GM23338 (cell line): ENCODE data around the gene YTHDF2. TPM values are rescaled to one million over a fixed set of nuclear protein-coding genes. Genes with fewer than 3 reads are reported as not detected.

ENCODE experiments used
- ATAC-seq: fragments of 200-7000 bp; cut with Tn5 transposase; 3 replicates; pipeline ENCODE4 v1.9.1; 2020
- DNase-seq: peaks from one replicate; pipeline ENCODE4 v3.0.0-alpha.2; 2015; ENCODE audit warnings: low spot score
- H2AFZ ChIP-seq: fragments of 200-600 bp; sonication (generic); 2 replicates; pipeline ENCODE4 v1.8.0; 2016; ENCODE audit warnings: antibody characterized with exemption, mild to moderate bottlenecking, moderate library complexity
- H3F3A ChIP-seq: fragments of 200-600 bp; sonication (generic); replicated peaks from 2 replicates; pipeline ENCODE4 v1.8.0; 2017; ENCODE audit warnings: antibody characterized with exemption, mixed run types, low read depth
- H3K27ac ChIP-seq: fragments of 200-600 bp; sonication (generic); 2 replicates; pipeline ENCODE4 v1.6.1; 2016; ENCODE audit warnings: low read depth
- H3K27me3 ChIP-seq: fragments of 200-600 bp; sonication (generic); 2 replicates; pipeline ENCODE4 v1.8.0; 2016; ENCODE audit warnings: mild to moderate bottlenecking, mixed run types, moderate library complexity; ENCODE audit not compliant: insufficient read depth
- H3K36me3 ChIP-seq: fragments of 200-600 bp; sonication (generic); 2 replicates; pipeline ENCODE4 v1.8.0; 2016; ENCODE audit warnings: mild to moderate bottlenecking; ENCODE audit not compliant: insufficient read depth
- H3K4me1 ChIP-seq: fragments of 200-600 bp; sonication (generic); 2 replicates; pipeline ENCODE4 v1.8.0; 2016; ENCODE audit warnings: mild to moderate bottlenecking, moderate library complexity; ENCODE audit not compliant: insufficient read depth
- H3K4me2 ChIP-seq: fragments of 200-600 bp; sonication (generic); 2 replicates; pipeline ENCODE4 v1.7.1; 2017; ENCODE audit warnings: mixed run types
- H3K4me3 ChIP-seq: fragments of 200-600 bp; sonication (generic); 2 replicates; pipeline ENCODE4 v1.6.1; 2016; ENCODE audit warnings: mixed run types
- H3K79me2 ChIP-seq: fragments of 200-600 bp; sonication (generic); replicated peaks from 2 replicates; pipeline ENCODE4 v1.8.0; 2017; ENCODE audit warnings: mild to moderate bottlenecking; ENCODE audit not compliant: insufficient read depth
- H3K9me2 ChIP-seq: fragments of 200-600 bp; sonication (generic); 2 replicates; pipeline ENCODE4 v1.8.0; 2017; ENCODE audit not compliant: insufficient read depth
- H4K20me1 ChIP-seq: fragments of 200-600 bp; sonication (generic); replicated peaks from 2 replicates; pipeline ENCODE4 v1.8.0; 2017; ENCODE audit warnings: mild to moderate bottlenecking; ENCODE audit not compliant: insufficient read depth
- H3K27ac Mint-ChIP-seq: 2 replicates; pipeline ENCODE4 v1.8.0; 2020; ENCODE audit warnings: inconsistent platforms, mild to moderate bottlenecking, moderate library complexity, mixed read lengths
- H3K27me3 Mint-ChIP-seq: 3 replicates; pipeline ENCODE4 v1.8.0; 2022; ENCODE audit warnings: low read depth, mild to moderate bottlenecking, moderate library complexity, mixed read lengths, inconsistent platforms; ENCODE audit not compliant: insufficient read depth, poor library complexity
- H3K36me3 Mint-ChIP-seq: 3 replicates; pipeline ENCODE4 v1.8.0; 2021; ENCODE audit warnings: low read depth, mild to moderate bottlenecking, inconsistent platforms, moderate library complexity, mixed read lengths
- H3K4me1 Mint-ChIP-seq: 3 replicates; pipeline ENCODE4 v1.8.0; 2020; ENCODE audit warnings: mild to moderate bottlenecking, inconsistent platforms, mixed read lengths
- H3K4me3 Mint-ChIP-seq: 3 replicates; pipeline ENCODE4 v1.8.0; 2021; ENCODE audit warnings: moderate library complexity, mild to moderate bottlenecking, inconsistent platforms, mixed read lengths
- H3K9me3 Mint-ChIP-seq: 3 replicates; pipeline ENCODE4 v1.8.0; 2020; ENCODE audit warnings: moderate library complexity, mild to moderate bottlenecking, inconsistent platforms, mixed read lengths
- CREB1 ChIP-seq: fragments of 250-450 bp; sonication (Bioruptor Pico); IDR thresholded peaks from 2 replicates; pipeline ENCODE4 v1.5.0; 2020; ENCODE audit warnings: low read depth, mild to moderate bottlenecking, moderate library complexity
- EZH2 ChIP-seq: fragments of 200-600 bp; sonication (generic); IDR thresholded peaks from one replicate; pipeline ENCODE4 v1.8.0; 2017; ENCODE audit warnings: antibody characterized with exemption, mild to moderate bottlenecking, low read depth; ENCODE audit not compliant: unreplicated experiment
- EZH2phosphoT487 ChIP-seq: fragments of 200-600 bp; sonication (generic); IDR thresholded peaks from one replicate; pipeline ENCODE4 v1.8.1; 2018; ENCODE audit warnings: antibody characterized with exemption; ENCODE audit not compliant: unreplicated experiment
- JUNB ChIP-seq: IDR thresholded peaks from one replicate; pipeline ENCODE4 v1.6.1; 2016; ENCODE audit warnings: antibody characterized with exemption; ENCODE audit not compliant: unreplicated experiment
- NANOG ChIP-seq: IDR thresholded peaks from 2 replicates; pipeline ENCODE4 v1.6.1; 2016; ENCODE audit warnings: antibody characterized with exemption, borderline replicate concordance
- POLR2AphosphoS5 ChIP-seq: IDR thresholded peaks from 2 replicates; pipeline ENCODE4 v1.6.1; 2016; ENCODE audit warnings: antibody characterized with exemption, low read depth
- STAT1 ChIP-seq: IDR thresholded peaks from one replicate; pipeline ENCODE4 v1.6.1; 2016; ENCODE audit warnings: antibody characterized with exemption; ENCODE audit not compliant: unreplicated experiment
- ZNF114 ChIP-seq: fragments of 250-450 bp; sonication (Bioruptor Pico); IDR thresholded peaks from 2 replicates; pipeline ENCODE4 v1.5.0; 2020; ENCODE audit warnings: mild to moderate bottlenecking, moderate library complexity
- ZNF331 ChIP-seq: fragments of 250-450 bp; sonication (Bioruptor Pico); IDR thresholded peaks from 2 replicates; pipeline ENCODE4 v1.5.0; 2020; ENCODE audit warnings: low read depth, mild to moderate bottlenecking, moderate library complexity
- polyA plus RNA-seq: library from polyadenylated mRNA; unstranded; fragments of >200 nt; fragmentation: Nextera tagmentation; extraction: Ambion mirVana; gene quantifications from 2 replicates; pipeline ENCODE4 v1.2.1, GENCODE V29; 2016
- total RNA-seq: library from RNA; depleted of rRNA; stranded (reverse); fragments of >200 nt; shearing (Covaris generic); gene quantifications from 2 replicates; pipeline ENCODE4 v1.2.3, GENCODE V29; 2014
- TF ChIP-seq, protein P1 (sequence below): IDR thresholded peaks from 2 replicates; pipeline ENCODE4 v1.6.1; 2016; ENCODE audit warnings: antibody characterized with exemption
- TF ChIP-seq, protein P2 (sequence below): fragments of 250-450 bp; sonication (Bioruptor Pico); IDR thresholded peaks from 2 replicates; pipeline ENCODE4 v1.5.0; 2020; ENCODE audit warnings: mild to moderate bottlenecking, moderate library complexity
- TF ChIP-seq, protein P3 (sequence below): IDR thresholded peaks from one replicate; pipeline ENCODE4 v1.6.1; 2018; ENCODE audit warnings: antibody characterized with exemption; ENCODE audit not compliant: unreplicated experiment
- TF ChIP-seq, protein P4 (sequence below), 2 experiments: fragments of 200-600 bp in 1 of 2; sonication (generic) in 1 of 2; conservative IDR thresholded peaks; 2 replicates each; pipeline versions ENCODE4 v1.5.1 to v1.6.1; 2016 to 2017; ENCODE audit warnings: antibody characterized with exemption in 2 of 2, low read depth in 2 of 2, mild to moderate bottlenecking in 2 of 2, moderate library complexity in 1 of 2

Gene YTHDF2
- total and polyA plus RNA-seq, 2 experiments from 2014 or later = 130 to 169 TPM

DNA sequence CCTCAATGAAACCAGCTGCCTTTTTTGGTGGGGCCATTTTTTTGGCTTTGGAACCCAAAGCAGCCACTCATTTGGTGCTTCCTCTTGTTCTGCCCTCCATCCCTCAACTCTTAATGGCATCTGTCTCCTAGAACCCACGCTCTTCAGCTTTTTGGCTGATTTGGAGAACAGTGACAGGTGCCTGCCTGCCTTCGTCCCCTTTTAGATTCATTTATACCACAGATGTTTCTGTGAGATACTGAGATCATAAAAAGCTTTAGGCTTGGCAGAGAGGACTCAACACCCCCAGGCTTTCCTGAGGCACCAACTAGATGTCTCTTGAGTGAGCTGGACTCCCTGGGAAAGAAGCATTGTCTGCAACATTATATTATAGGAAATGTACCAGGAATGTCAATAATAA lies 20.4 kb upstream of the YTHDF2 start (continued):
- TF ChIP-seq JUNB = no peak

DNA sequence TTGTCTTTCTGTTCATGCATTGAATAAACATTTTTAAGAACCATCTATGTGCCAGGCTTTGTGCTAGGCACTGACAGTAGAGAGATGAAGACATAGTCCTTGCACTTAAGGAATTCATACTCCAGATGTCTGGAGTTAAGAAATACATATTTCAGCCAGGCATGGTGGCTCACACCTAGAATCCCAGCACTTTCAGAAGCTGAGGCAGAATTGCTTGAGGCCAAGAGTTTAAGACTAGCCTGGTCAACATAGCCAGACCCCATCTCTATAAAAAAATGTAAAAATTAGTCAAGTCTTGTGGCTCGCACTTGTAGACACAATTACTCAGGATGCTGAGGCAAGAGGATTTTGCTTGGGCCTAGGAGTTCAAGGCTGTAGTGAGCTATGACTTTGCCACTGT lies 18.6 kb upstream of the YTHDF2 start:
- Histone ChIP-seq H3K4me3 (no peak overlapping the region), H3K36me3 (peaks cover 4% of the 10 kb centered on the region), H3K27ac (no peak overlapping the region), H3F3A (peaks cover 17% of the 10 kb centered on the region; the same call in 1 of the 2 replicates), H3K9me2 (no peaks in the 10 kb centered on the region), H2AFZ (no peak overlapping the region), H3K4me1 (0 out of 2 replicates have a peak, but pooled peaks cover 5% of the 10 kb centered on the region), H4K20me1 (no peaks in the 10 kb centered on the region), H3K79me2 (no peaks in the 10 kb centered on the region), H3K27me3 (no peaks in the 10 kb centered on the region), H3K4me2 (no peak overlapping the region)
- Mint-ChIP-seq H3K4me3 (no peak overlapping the region), H3K9me3 (peaks cover 4% of the 10 kb centered on the region; the same call in 1 of the 3 replicates), H3K27ac (no peak overlapping the region), H3K36me3 (peaks cover 20% of the 10 kb centered on the region), H3K27me3 (no peaks in the 10 kb centered on the region), H3K4me1 (peaks cover 7% of the 10 kb centered on the region; the same call in 1 of the 3 replicates)
- TF ChIP-seq JUNB (no peak), NANOG (no peak), POLR2AphosphoS5 (no peak), ZNF331 (CRISPR knock-in tag) (no peak), STAT1 (no peak), ZNF114 (no peak), CREB1 (CRISPR knock-in tag) (no peak), EZH2phosphoT487 (no peak), EZH2 (no peak)
- TF ChIP-seq, protein P1, sequence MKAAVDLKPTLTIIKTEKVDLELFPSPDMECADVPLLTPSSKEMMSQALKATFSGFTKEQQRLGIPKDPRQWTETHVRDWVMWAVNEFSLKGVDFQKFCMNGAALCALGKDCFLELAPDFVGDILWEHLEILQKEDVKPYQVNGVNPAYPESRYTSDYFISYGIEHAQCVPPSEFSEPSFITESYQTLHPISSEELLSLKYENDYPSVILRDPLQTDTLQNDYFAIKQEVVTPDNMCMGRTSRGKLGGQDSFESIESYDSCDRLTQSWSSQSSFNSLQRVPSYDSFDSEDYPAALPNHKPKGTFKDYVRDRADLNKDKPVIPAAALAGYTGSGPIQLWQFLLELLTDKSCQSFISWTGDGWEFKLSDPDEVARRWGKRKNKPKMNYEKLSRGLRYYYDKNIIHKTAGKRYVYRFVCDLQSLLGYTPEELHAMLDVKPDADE = no peak
- TF ChIP-seq, protein P2, sequence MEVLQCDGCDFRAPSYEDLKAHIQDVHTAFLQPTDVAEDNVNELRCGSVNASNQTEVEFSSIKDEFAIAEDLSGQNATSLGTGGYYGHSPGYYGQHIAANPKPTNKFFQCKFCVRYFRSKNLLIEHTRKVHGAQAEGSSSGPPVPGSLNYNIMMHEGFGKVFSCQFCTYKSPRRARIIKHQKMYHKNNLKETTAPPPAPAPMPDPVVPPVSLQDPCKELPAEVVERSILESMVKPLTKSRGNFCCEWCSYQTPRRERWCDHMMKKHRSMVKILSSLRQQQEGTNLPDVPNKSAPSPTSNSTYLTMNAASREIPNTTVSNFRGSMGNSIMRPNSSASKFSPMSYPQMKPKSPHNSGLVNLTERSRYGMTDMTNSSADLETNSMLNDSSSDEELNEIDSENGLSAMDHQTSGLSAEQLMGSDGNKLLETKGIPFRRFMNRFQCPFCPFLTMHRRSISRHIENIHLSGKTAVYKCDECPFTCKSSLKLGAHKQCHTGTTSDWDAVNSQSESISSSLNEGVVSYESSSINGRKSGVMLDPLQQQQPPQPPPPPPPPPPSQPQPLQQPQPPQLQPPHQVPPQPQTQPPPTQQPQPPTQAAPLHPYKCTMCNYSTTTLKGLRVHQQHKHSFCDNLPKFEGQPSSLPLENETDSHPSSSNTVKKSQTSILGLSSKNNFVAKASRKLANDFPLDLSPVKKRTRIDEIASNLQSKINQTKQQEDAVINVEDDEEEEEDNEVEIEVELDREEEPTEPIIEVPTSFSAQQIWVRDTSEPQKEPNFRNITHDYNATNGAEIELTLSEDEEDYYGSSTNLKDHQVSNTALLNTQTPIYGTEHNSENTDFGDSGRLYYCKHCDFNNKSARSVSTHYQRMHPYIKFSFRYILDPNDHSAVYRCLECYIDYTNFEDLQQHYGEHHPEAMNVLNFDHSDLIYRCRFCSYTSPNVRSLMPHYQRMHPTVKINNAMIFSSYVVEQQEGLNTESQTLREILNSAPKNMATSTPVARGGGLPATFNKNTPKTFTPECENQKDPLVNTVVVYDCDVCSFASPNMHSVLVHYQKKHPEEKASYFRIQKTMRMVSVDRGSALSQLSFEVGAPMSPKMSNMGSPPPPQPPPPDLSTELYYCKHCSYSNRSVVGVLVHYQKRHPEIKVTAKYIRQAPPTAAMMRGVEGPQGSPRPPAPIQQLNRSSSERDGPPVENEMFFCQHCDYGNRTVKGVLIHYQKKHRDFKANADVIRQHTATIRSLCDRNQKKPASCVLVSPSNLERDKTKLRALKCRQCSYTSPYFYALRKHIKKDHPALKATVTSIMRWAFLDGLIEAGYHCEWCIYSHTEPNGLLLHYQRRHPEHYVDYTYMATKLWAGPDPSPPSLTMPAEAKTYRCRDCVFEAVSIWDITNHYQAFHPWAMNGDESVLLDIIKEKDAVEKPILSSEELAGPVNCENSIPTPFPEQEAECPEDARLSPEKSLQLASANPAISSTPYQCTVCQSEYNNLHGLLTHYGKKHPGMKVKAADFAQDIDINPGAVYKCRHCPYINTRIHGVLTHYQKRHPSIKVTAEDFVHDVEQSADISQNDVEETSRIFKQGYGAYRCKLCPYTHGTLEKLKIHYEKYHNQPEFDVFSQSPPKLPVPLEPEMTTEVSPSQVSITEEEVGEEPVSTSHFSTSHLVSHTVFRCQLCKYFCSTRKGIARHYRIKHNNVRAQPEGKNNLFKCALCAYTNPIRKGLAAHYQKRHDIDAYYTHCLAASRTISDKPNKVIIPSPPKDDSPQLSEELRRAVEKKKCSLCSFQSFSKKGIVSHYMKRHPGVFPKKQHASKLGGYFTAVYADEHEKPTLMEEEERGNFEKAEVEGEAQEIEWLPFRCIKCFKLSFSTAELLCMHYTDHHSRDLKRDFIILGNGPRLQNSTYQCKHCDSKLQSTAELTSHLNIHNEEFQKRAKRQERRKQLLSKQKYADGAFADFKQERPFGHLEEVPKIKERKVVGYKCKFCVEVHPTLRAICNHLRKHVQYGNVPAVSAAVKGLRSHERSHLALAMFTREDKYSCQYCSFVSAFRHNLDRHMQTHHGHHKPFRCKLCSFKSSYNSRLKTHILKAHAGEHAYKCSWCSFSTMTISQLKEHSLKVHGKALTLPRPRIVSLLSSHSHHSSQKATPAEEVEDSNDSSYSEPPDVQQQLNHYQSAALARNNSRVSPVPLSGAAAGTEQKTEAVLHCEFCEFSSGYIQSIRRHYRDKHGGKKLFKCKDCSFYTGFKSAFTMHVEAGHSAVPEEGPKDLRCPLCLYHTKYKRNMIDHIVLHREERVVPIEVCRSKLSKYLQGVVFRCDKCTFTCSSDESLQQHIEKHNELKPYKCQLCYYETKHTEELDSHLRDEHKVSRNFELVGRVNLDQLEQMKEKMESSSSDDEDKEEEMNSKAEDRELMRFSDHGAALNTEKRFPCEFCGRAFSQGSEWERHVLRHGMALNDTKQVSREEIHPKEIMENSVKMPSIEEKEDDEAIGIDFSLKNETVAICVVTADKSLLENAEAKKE (CRISPR knock-in tag) = no peak
- TF ChIP-seq, protein P3, sequence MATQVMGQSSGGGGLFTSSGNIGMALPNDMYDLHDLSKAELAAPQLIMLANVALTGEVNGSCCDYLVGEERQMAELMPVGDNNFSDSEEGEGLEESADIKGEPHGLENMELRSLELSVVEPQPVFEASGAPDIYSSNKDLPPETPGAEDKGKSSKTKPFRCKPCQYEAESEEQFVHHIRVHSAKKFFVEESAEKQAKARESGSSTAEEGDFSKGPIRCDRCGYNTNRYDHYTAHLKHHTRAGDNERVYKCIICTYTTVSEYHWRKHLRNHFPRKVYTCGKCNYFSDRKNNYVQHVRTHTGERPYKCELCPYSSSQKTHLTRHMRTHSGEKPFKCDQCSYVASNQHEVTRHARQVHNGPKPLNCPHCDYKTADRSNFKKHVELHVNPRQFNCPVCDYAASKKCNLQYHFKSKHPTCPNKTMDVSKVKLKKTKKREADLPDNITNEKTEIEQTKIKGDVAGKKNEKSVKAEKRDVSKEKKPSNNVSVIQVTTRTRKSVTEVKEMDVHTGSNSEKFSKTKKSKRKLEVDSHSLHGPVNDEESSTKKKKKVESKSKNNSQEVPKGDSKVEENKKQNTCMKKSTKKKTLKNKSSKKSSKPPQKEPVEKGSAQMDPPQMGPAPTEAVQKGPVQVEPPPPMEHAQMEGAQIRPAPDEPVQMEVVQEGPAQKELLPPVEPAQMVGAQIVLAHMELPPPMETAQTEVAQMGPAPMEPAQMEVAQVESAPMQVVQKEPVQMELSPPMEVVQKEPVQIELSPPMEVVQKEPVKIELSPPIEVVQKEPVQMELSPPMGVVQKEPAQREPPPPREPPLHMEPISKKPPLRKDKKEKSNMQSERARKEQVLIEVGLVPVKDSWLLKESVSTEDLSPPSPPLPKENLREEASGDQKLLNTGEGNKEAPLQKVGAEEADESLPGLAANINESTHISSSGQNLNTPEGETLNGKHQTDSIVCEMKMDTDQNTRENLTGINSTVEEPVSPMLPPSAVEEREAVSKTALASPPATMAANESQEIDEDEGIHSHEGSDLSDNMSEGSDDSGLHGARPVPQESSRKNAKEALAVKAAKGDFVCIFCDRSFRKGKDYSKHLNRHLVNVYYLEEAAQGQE = no peak
- TF ChIP-seq, protein P4, sequence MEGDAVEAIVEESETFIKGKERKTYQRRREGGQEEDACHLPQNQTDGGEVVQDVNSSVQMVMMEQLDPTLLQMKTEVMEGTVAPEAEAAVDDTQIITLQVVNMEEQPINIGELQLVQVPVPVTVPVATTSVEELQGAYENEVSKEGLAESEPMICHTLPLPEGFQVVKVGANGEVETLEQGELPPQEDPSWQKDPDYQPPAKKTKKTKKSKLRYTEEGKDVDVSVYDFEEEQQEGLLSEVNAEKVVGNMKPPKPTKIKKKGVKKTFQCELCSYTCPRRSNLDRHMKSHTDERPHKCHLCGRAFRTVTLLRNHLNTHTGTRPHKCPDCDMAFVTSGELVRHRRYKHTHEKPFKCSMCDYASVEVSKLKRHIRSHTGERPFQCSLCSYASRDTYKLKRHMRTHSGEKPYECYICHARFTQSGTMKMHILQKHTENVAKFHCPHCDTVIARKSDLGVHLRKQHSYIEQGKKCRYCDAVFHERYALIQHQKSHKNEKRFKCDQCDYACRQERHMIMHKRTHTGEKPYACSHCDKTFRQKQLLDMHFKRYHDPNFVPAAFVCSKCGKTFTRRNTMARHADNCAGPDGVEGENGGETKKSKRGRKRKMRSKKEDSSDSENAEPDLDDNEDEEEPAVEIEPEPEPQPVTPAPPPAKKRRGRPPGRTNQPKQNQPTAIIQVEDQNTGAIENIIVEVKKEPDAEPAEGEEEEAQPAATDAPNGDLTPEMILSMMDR (conservative IDR thresholded peaks at IDR 0.05; ENCODE audit: low read depth in 2 of 2) = no peak
- no peak for DNase-seq
- ATAC-seq = no peak
